B cell (primary cell): ENCODE measurements around the gene IQCB1.

Source experiments
- EZH2 ChIP-seq: IDR thresholded peaks from 2 replicates; pipeline ENCODE4 v1.6.1; 2012; ENCODE audit warnings: borderline replicate concordance, low read depth, mild to moderate bottlenecking, moderate library complexity, low read length; ENCODE audit not compliant: insufficient read depth, poor library complexity, severe bottlenecking
- TF ChIP-seq, protein P1 (sequence below): fragments of 200-600 bp; IDR thresholded peaks from one replicate; pipeline ENCODE4 v1.8.0; 2022; ENCODE audit warnings: antibody characterized with exemption, mild to moderate bottlenecking

DNA sequence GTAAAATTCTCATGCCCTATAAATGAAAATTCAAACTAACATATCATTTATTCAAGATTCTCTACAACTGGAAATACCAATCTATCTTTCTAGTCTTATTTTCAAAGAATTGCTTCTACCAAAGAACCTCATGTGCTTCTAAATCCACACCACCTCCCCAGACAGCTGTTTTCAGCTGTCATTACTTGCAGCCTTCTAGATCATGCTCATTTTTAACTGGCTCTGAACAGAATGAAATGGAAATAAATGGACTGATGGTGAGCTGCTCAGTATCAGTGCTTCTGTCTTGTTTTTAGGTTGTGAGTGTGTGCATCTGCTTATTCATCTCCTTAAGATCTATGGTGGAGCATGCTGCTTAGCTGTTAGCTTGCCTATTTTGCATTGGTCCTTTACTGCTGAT lies 114.7 kb downstream of the IQCB1 start:
- TF ChIP-seq, protein P1, sequence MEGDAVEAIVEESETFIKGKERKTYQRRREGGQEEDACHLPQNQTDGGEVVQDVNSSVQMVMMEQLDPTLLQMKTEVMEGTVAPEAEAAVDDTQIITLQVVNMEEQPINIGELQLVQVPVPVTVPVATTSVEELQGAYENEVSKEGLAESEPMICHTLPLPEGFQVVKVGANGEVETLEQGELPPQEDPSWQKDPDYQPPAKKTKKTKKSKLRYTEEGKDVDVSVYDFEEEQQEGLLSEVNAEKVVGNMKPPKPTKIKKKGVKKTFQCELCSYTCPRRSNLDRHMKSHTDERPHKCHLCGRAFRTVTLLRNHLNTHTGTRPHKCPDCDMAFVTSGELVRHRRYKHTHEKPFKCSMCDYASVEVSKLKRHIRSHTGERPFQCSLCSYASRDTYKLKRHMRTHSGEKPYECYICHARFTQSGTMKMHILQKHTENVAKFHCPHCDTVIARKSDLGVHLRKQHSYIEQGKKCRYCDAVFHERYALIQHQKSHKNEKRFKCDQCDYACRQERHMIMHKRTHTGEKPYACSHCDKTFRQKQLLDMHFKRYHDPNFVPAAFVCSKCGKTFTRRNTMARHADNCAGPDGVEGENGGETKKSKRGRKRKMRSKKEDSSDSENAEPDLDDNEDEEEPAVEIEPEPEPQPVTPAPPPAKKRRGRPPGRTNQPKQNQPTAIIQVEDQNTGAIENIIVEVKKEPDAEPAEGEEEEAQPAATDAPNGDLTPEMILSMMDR = no peak
- TF ChIP-seq EZH2 = no peak
